Mesenchymal stem cell (in vitro differentiated cells and primary cell): ENCODE data around the gene BCORL1.

Experiments
- DNase-seq: peaks from one replicate; pipeline ENCODE4 v3.0.0-alpha.2; 2013
- H2AFZ ChIP-seq: one replicate; pipeline ENCODE4 v1.6.1; 2013; ENCODE audit warnings: low read depth, mild to moderate bottlenecking, control low read depth, inconsistent platforms, low read length, moderate library complexity
- H2AK5ac ChIP-seq: 2 replicates; pipeline ENCODE4 v1.6.1; 2013; ENCODE audit warnings: low read length, moderate library complexity, mild to moderate bottlenecking, inconsistent platforms; ENCODE audit not compliant: severe bottlenecking
- H2BK120ac ChIP-seq: one replicate; pipeline ENCODE4 v1.6.1; 2013; ENCODE audit warnings: low read depth, mild to moderate bottlenecking, inconsistent platforms, low read length, moderate library complexity
- H2BK12ac ChIP-seq, 2 experiments: one replicate each; pipeline ENCODE4 v1.6.1; 2013; ENCODE audit warnings: inconsistent platforms in 2 of 2, low read length in 2 of 2, mild to moderate bottlenecking in 2 of 2, moderate library complexity in 2 of 2, control low read depth in 1 of 2
- H2BK15ac ChIP-seq: one replicate; pipeline ENCODE4 v1.6.1; 2013; ENCODE audit warnings: mild to moderate bottlenecking, low read depth, inconsistent platforms; ENCODE audit not compliant: poor library complexity, severe bottlenecking
- H2BK5ac ChIP-seq: 2 replicates; pipeline ENCODE4 v1.6.1; 2013; ENCODE audit warnings: low read depth, mild to moderate bottlenecking, low read length, control low read depth, inconsistent platforms; ENCODE audit not compliant: poor library complexity, severe bottlenecking
- H3K14ac ChIP-seq, 2 experiments: one replicate each; pipeline ENCODE4 v1.6.1; 2013; ENCODE audit warnings: inconsistent platforms in 2 of 2, low read length in 2 of 2, control low read depth in 1 of 2, mild to moderate bottlenecking in 1 of 2, moderate library complexity in 1 of 2
- H3K18ac ChIP-seq, 2 experiments: one replicate each; pipeline ENCODE4 v1.6.1; 2013; ENCODE audit warnings: inconsistent platforms in 2 of 2, low read length in 2 of 2, control low read depth in 1 of 2, low read depth in 1 of 2, mild to moderate bottlenecking in 1 of 2
- H3K23ac ChIP-seq, 2 experiments: one replicate each; pipeline ENCODE4 v1.6.1; 2013; ENCODE audit warnings: inconsistent platforms in 2 of 2, low read length in 2 of 2, mild to moderate bottlenecking in 2 of 2, moderate library complexity in 2 of 2, control low read depth in 1 of 2
- H3K27ac ChIP-seq: 2 replicates; pipeline ENCODE4 v1.5.1; 2013; ENCODE audit warnings: mild to moderate bottlenecking, moderate library complexity, low read length, control low read depth, inconsistent platforms; ENCODE audit not compliant: poor library complexity, severe bottlenecking
- H3K27me3 ChIP-seq, 2 experiments: 2 replicates each; pipeline versions ENCODE4 v1.6.1 to v1.7.0; 2013; ENCODE audit warnings: low read length in 2 of 2, mild to moderate bottlenecking in 2 of 2, moderate library complexity in 2 of 2, control low read depth in 1 of 2, inconsistent platforms in 1 of 2; ENCODE audit not compliant: control insufficient read depth in 1 of 2, insufficient read depth in 1 of 2
- H3K36me3 ChIP-seq, 2 experiments: 2 replicates each; pipeline versions ENCODE4 v1.6.1 to v1.7.0; 2013; ENCODE audit warnings: low read length in 2 of 2, control low read depth in 1 of 2, inconsistent platforms in 1 of 2, low read depth in 1 of 2, mild to moderate bottlenecking in 1 of 2; ENCODE audit not compliant: insufficient read depth in 2 of 2, control insufficient read depth in 1 of 2
- H3K4ac ChIP-seq, 2 experiments: one replicate each; pipeline ENCODE4 v1.6.1; 2013; ENCODE audit warnings: inconsistent platforms in 2 of 2, low read length in 2 of 2, mild to moderate bottlenecking in 2 of 2, moderate library complexity in 2 of 2, control low read depth in 1 of 2, low read depth in 1 of 2
- H3K4me1 ChIP-seq: 2 replicates; pipeline ENCODE4 v1.6.1; 2013; ENCODE audit warnings: low read depth, low read length, control low read depth; ENCODE audit not compliant: control insufficient read depth, insufficient read depth
- H3K4me2 ChIP-seq: 2 replicates; pipeline ENCODE4 v1.6.1; 2013; ENCODE audit warnings: low read length, mild to moderate bottlenecking, inconsistent platforms; ENCODE audit not compliant: poor library complexity, severe bottlenecking
- H3K4me3 ChIP-seq, 2 experiments: 2 replicates each; pipeline versions ENCODE4 v1.5.1 to v1.7.0; 2013; ENCODE audit warnings: low read length in 2 of 2, mild to moderate bottlenecking in 2 of 2, control low read depth in 1 of 2, low read depth in 1 of 2; ENCODE audit not compliant: insufficient read depth in 1 of 2
- H3K79me1 ChIP-seq: replicated peaks from 2 replicates; pipeline ENCODE4 v1.6.1; 2013; ENCODE audit warnings: mild to moderate bottlenecking, control low read depth, low read length, inconsistent platforms; ENCODE audit not compliant: poor library complexity, severe bottlenecking
- H3K9ac ChIP-seq: 2 replicates; pipeline ENCODE4 v1.7.0; 2013; ENCODE audit warnings: mild to moderate bottlenecking, low read length, moderate library complexity
- H3K9me3 ChIP-seq: 2 replicates; pipeline ENCODE4 v1.7.0; 2013; ENCODE audit warnings: mild to moderate bottlenecking, low read length; ENCODE audit not compliant: control insufficient read depth
- H4K8ac ChIP-seq: one replicate; pipeline ENCODE4 v1.6.1; 2013; ENCODE audit warnings: inconsistent platforms, mild to moderate bottlenecking, low read length, moderate library complexity
- H4K91ac ChIP-seq: one replicate; pipeline ENCODE4 v1.6.1; 2013; ENCODE audit warnings: mild to moderate bottlenecking, low read length, inconsistent platforms
- WGBS: methylation state at CpG from one replicate; pipeline ENCODE4 v1.1.7; 2013; ENCODE audit warnings: mixed read lengths; 5-methylcytosine and 5-hydroxymethylcytosine counted together

Gene BCORL1

DNA sequence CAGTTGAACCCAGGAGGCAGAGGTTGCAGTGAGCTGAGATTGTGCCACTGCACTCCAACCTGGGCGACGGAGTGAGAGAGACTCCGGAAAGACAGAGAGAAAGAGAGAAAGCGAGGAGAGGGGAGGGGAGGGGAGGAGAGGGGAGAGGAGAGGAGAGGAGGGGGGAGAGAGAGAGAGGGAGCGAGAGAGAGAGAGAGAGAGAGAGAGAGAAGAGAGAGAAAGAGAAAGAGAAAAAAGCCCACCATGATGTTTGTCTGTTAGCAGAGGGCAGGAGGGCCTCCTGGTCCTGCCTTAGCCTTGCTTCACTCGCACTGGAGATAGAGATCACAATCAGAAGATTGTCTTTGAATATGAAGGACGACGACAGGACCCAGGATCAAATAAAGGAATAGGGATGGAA is 18.7 kb upstream of the BCORL1 start:
- no peak overlapping the region for H3K4me3 ChIP-seq
- H2BK15ac ChIP-seq: no peak overlapping the region
- no peaks in the 10 kb centered on the region for H3K9me3 ChIP-seq
- WGBS: 74% methylated on average over 5 of the region's 8 CpGs
- no peak overlapping the region for H2BK120ac ChIP-seq
- H3K9ac ChIP-seq: no peak overlapping the region
- no peak overlapping the region for H3K4me2 ChIP-seq
- H3K18ac ChIP-seq: no peak overlapping the region
- H3K14ac ChIP-seq: no peak overlapping the region
- no peak overlapping the region for H2AK5ac ChIP-seq
- peaks cover 0 to 41% of the 10 kb centered on the region in 2 experiments for H3K27me3 ChIP-seq
- H2AFZ ChIP-seq: no peak overlapping the region
- H2BK12ac ChIP-seq: no peak overlapping the region
- H4K8ac ChIP-seq: no peak overlapping the region
- H3K23ac ChIP-seq: no peak overlapping the region
- H3K79me1 ChIP-seq: no peaks in the 10 kb centered on the region
- H2BK5ac ChIP-seq: no peak overlapping the region
- no peaks in the 10 kb centered on the region for H3K36me3 ChIP-seq
- no peak overlapping the region for H3K27ac ChIP-seq
- no peak overlapping the region for H4K91ac ChIP-seq
- H3K4me1 ChIP-seq: peaks cover 13% of the 10 kb centered on the region
- DNase-seq: no peak
- H3K4ac ChIP-seq: no peak overlapping the region

DNA sequence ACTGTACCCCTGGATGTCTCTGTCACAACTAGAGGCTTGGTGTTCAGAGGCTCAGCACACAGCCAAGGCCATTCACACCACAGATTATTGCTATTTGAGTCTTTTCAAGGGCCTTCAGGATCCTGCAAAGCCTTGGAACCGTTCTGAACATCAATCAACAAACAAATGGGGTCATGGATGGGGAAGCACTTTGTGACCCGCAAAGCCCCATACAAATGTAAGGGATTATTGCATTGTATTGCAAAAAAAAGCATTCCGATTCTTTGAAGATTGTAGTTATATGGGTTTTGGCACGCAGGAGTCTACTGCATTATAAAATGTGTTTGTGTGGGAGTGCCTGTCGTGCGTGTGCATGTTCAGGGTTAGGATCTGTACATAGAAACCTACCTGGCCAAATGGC is 17.3 kb upstream of the BCORL1 start:
- no peak overlapping the region for H2BK120ac ChIP-seq
- no peak overlapping the region for H3K4ac ChIP-seq
- no peak overlapping the region for H4K91ac ChIP-seq
- H3K27ac ChIP-seq: no peak overlapping the region
- no peak overlapping the region for H2BK12ac ChIP-seq
- H3K18ac ChIP-seq: no peak overlapping the region
- peaks cover 0 to 36% of the 10 kb centered on the region in 2 experiments for H3K27me3 ChIP-seq
- H2AK5ac ChIP-seq: no peak overlapping the region
- no peak overlapping the region for H2BK5ac ChIP-seq
- no peaks in the 10 kb centered on the region for H3K79me1 ChIP-seq
- H3K23ac ChIP-seq: no peak overlapping the region
- H3K4me1 ChIP-seq: peaks cover 8% of the 10 kb centered on the region
- no peak overlapping the region for H2AFZ ChIP-seq
- H3K14ac ChIP-seq: no peak overlapping the region
- no peak overlapping the region for H3K9ac ChIP-seq
- H3K4me2 ChIP-seq: no peak overlapping the region
- WGBS: 77% methylated on average over 6 of the region's 6 CpGs
- H2BK15ac ChIP-seq: no peak overlapping the region
- H3K4me3 ChIP-seq: no peak overlapping the region
- no peaks in the 10 kb centered on the region for H3K36me3 ChIP-seq
- no peaks in the 10 kb centered on the region for H3K9me3 ChIP-seq
- no peak for DNase-seq
- no peak overlapping the region for H4K8ac ChIP-seq

- no peak overlapping the region for H3K4me3 ChIP-seq
- H4K91ac ChIP-seq: no peak overlapping the region
- no peak overlapping the region for H3K4ac ChIP-seq
- no peak overlapping the region for H3K27ac ChIP-seq
- no peak overlapping the region for H2BK120ac ChIP-seq
- H3K14ac ChIP-seq: no peak overlapping the region
- no peak overlapping the region for H4K8ac ChIP-seq
- no peak overlapping the region for H2AK5ac ChIP-seq
- WGBS: no CpG with 5 or more reads among the region's 3 CpGs
- peaks cover 6 to 34% of the 10 kb centered on the region in 2 experiments for H3K27me3 ChIP-seq
- DNase-seq: no peak
- H2BK12ac ChIP-seq: no peak overlapping the region
- no peak overlapping the region for H3K4me2 ChIP-seq
- H3K4me1 ChIP-seq: no peaks in the 10 kb centered on the region
- H2BK15ac ChIP-seq: no peak overlapping the region
- H2AFZ ChIP-seq: no peak overlapping the region
- no peaks in the 10 kb centered on the region for H3K79me1 ChIP-seq
- no peaks in the 10 kb centered on the region for H3K36me3 ChIP-seq
- no peak overlapping the region for H2BK5ac ChIP-seq
- no peak overlapping the region for H3K18ac ChIP-seq
- H3K9me3 ChIP-seq: no peaks in the 10 kb centered on the region
- H3K23ac ChIP-seq: no peak overlapping the region
- H3K9ac ChIP-seq: no peak overlapping the region
Observed at GRCh38 chrX:129968968-129969367, 13.5 kb upstream of the BCORL1 start.

GRCh38 chrX:129976441-129976840 is 6.0 kb upstream of the BCORL1 start:
- no peak for DNase-seq
- no peak overlapping the region for H3K4me2 ChIP-seq
- H3K4me3 ChIP-seq: no peak overlapping the region
- no peak overlapping the region for H4K8ac ChIP-seq
- H2AK5ac ChIP-seq: no peak overlapping the region
- no peak overlapping the region for H3K18ac ChIP-seq
- H3K36me3 ChIP-seq: no peaks in the 10 kb centered on the region
- no peak overlapping the region for H2BK120ac ChIP-seq
- H3K14ac ChIP-seq: no peak overlapping the region
- no peak overlapping the region for H3K23ac ChIP-seq
- H2BK12ac ChIP-seq: no peak overlapping the region
- no peaks in the 10 kb centered on the region for H3K4me1 ChIP-seq
- WGBS: 100% methylated on average over 4 of the region's 5 CpGs
- no peak overlapping the region for H2AFZ ChIP-seq
- H3K4ac ChIP-seq: no peak overlapping the region
- H3K9me3 ChIP-seq: no peaks in the 10 kb centered on the region
- no peak overlapping the region for H3K9ac ChIP-seq
- no peak overlapping the region for H2BK5ac ChIP-seq
- no peak overlapping the region for H4K91ac ChIP-seq
- no peaks in the 10 kb centered on the region for H3K79me1 ChIP-seq
- no peak overlapping the region for H3K27ac ChIP-seq
- H2BK15ac ChIP-seq: no peak overlapping the region
- H3K27me3 ChIP-seq: peaks cover 11 to 31% of the 10 kb centered on the region in 2 experiments
